HCT116 (cell line): Measurements from ENCODE around the gene UGDH.

Experiments
- CBX3 ChIP-seq: IDR thresholded peaks from 2 replicates; pipeline ENCODE4 v1.6.1; 2012; ENCODE audit warnings: low read depth
- CEBPB ChIP-seq: IDR thresholded peaks from 2 replicates; pipeline ENCODE4 v1.6.1; 2012; ENCODE audit warnings: low read depth
- ELF1 ChIP-seq: IDR thresholded peaks from 2 replicates; pipeline ENCODE4 v1.6.1; 2012; ENCODE audit warnings: low read depth, borderline replicate concordance
- EZH2 ChIP-seq: fragments of 200-600 bp; sonication (generic); IDR thresholded peaks from 2 replicates; pipeline ENCODE4 v1.6.1; 2017; ENCODE audit warnings: antibody characterized with exemption, mixed run types
- EZH2phosphoT487 ChIP-seq: fragments of 200-600 bp; IDR thresholded peaks from 2 replicates; pipeline ENCODE4 v1.6.1; 2018; ENCODE audit warnings: antibody characterized with exemption, borderline replicate concordance
- POLR2A ChIP-seq: IDR thresholded peaks from 2 replicates; pipeline ENCODE4 v1.7.0; 2011; ENCODE audit warnings: borderline replicate concordance; ENCODE audit not compliant: insufficient read depth, insufficient read length; ENCODE audit errors: extremely low read depth
- RAD21 ChIP-seq: IDR thresholded peaks from 2 replicates; pipeline ENCODE4 v1.6.1; 2012; ENCODE audit warnings: low read depth, mild to moderate bottlenecking
- SP1 ChIP-seq: IDR thresholded peaks from 2 replicates; pipeline ENCODE4 v1.6.1; 2012; ENCODE audit warnings: low read depth
- SRF ChIP-seq: IDR thresholded peaks from 2 replicates; pipeline ENCODE4 v1.6.1; 2012; ENCODE audit warnings: low read depth
- YY1 ChIP-seq: IDR thresholded peaks from 2 replicates; pipeline ENCODE4 v1.6.1; 2011; ENCODE audit warnings: low read length, low read depth, moderate library complexity, mild to moderate bottlenecking; ENCODE audit not compliant: insufficient replicate concordance; ENCODE audit errors: extremely low read depth
- ZFX ChIP-seq: fragments of 450-650 bp; IDR thresholded peaks from 2 replicates; pipeline ENCODE4 v1.6.1; 2017
- ZNF274 ChIP-seq: fragments of 200-500 bp; sonication (Bioruptor generic); IDR thresholded peaks from 2 replicates; pipeline ENCODE4 v1.6.1; 2014; ENCODE audit warnings: mild to moderate bottlenecking, low read depth, low read length, inconsistent platforms
- TF ChIP-seq, protein P1 (sequence below), 3 experiments: fragments of 200-600 bp in 1 of 3; sonication (generic) in 1 of 3; IDR thresholded peaks in 2 of 3; conservative IDR thresholded peaks in 1 of 3; 2 replicates each; pipeline ENCODE4 v1.5.1; 2012 to 2017; ENCODE audit warnings: low read depth in 2 of 3, low read length in 2 of 3, antibody characterized with exemption in 1 of 3, borderline replicate concordance in 1 of 3, control low read depth in 1 of 3, mild to moderate bottlenecking in 1 of 3, mixed read lengths in 1 of 3, mixed run types in 1 of 3, moderate library complexity in 1 of 3; ENCODE audit not compliant: insufficient read depth in 1 of 3
- TF ChIP-seq, protein P2 (sequence below): IDR thresholded peaks from 2 replicates; pipeline ENCODE4 v1.6.1; 2012

DNA sequence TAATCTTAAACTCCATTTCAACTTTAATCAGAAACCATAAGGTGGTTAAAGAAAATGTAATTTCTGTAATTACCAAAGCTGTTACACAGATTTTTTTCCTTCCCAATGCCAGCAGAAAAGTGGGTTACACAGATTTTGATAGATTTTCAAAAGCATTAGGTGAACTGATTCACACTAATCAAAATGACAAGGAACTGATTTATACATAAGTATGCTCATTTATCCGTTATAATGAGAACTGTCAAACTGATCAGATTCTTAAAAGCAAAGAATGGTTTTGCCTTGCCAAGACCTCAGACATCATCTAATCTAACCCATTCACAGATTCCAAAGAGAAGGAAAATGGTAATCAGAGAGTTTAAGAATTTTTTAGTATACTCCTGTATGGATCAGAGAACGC lies 5.2 kb downstream of the UGDH start:
- TF ChIP-seq CBX3: no peak
- TF ChIP-seq, protein P1, sequence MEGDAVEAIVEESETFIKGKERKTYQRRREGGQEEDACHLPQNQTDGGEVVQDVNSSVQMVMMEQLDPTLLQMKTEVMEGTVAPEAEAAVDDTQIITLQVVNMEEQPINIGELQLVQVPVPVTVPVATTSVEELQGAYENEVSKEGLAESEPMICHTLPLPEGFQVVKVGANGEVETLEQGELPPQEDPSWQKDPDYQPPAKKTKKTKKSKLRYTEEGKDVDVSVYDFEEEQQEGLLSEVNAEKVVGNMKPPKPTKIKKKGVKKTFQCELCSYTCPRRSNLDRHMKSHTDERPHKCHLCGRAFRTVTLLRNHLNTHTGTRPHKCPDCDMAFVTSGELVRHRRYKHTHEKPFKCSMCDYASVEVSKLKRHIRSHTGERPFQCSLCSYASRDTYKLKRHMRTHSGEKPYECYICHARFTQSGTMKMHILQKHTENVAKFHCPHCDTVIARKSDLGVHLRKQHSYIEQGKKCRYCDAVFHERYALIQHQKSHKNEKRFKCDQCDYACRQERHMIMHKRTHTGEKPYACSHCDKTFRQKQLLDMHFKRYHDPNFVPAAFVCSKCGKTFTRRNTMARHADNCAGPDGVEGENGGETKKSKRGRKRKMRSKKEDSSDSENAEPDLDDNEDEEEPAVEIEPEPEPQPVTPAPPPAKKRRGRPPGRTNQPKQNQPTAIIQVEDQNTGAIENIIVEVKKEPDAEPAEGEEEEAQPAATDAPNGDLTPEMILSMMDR (IDR thresholded peaks at IDR 0.05 in 2 of 3, conservative IDR thresholded peaks at IDR 0.05 in 1 of 3; ENCODE audit: borderline replicate concordance in 1 of 3, insufficient read depth in 1 of 3, low read depth in 2 of 3, low read length in 2 of 3): no peak
- TF ChIP-seq POLR2A: no peak
- TF ChIP-seq ELF1: no peak
- TF ChIP-seq CEBPB: no peak
- no peak for TF ChIP-seq ZNF274
- no peak for TF ChIP-seq YY1
- no peak for TF ChIP-seq SRF
- TF ChIP-seq SP1: no peak
- TF ChIP-seq EZH2: no peak
- TF ChIP-seq, protein P2, sequence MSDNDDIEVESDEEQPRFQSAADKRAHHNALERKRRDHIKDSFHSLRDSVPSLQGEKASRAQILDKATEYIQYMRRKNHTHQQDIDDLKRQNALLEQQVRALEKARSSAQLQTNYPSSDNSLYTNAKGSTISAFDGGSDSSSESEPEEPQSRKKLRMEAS: no peak
- TF ChIP-seq RAD21: no peak
- no peak for TF ChIP-seq ZFX
- TF ChIP-seq EZH2phosphoT487: no peak
